NCI-H1092 (cell line): ENCODE data around the gene MRGPRE.

Experiments
- DNase-seq: peaks from one replicate; lab custom pipeline; 2025; lab: John Stamatoyannopoulos, UW

MRGPRE gene

DNA sequence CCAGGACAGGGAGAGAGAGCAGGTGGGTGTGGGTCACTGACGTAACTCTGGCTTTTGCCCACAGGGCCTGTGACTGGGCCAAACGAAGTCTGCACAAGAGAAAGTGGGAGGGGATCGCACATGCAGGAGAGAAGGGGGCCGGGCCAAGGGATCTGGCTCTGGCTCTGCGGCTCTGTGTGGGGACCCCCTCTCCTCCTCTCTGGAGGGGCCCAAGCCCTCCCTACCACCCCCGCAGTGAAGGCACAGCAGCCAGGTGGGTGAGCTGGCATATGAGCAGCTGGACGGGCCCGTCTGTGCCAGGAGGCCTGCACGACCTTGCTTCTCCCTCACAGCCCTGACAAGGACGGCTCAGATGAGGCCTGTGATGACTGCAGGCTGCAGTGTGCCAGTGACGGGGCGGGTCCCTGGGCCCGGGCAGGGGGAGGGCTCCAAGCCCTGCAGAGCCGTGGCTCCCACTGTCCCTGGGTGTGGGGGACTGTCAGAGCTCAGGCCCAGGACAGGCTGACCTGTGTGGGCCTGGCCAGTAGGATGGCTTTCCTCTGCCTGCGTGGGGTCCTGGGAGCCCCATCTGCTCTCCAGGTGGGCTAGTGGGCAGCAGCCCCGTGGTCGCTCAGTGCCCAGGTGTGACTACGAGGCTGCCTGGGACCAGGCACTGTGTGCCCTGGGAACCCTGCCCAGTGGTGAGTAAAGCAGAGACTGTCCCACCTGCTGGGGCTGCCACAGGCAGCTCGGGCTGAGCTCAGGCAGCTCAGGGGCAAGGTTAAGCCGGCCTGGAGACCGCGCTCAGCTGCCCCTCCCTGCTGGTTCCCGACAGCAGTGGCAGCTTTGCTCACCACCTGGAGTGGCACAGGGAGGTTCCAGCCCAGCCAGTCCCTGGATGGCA lies 35.8 kb downstream of the MRGPRE start:
- DNase-seq = no peak

- no peak for DNase-seq
Measured at GRCh38 chr11:3195251-3196160, 36.7 kb downstream of the MRGPRE start.

GRCh38 chr11:3194016-3194816 lies 38.0 kb downstream of the MRGPRE start:
- DNase-seq = no peak

DNA sequence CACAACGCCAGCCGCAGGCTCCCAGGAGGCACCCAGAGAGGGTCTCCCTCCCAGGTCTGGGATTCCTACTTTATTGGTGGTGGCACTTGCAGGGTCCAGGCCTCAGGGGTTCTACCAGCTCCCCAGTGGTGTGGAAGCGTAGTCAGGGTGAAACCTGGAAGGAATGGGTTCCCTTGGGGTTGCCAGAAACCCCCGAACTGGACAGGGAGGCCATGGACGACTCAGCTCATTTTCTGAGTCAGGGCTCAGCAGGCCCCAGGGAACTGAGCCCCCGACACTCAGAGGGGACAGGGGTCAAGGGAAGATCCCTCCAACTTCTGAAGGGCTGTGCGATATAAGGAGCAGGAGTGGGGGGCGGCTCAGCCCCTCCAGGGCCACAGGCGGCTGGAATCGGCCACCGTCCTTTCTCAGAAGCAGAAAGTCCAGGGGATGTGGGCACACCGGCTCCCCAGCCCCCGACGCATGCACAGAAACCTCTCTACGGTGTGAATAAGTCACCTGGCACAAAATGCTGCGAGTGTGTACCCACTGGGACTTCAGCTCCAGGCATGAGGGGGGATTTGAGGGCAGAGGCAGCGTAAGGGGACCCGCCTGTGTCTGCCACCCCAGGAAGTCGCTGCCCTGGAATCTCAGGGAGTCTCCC lies 38.7 kb downstream of the MRGPRE start:
- DNase-seq = no peak

GRCh38 chr11:3192511-3193372 lies 39.5 kb downstream of the MRGPRE start:
- no peak for DNase-seq

DNA sequence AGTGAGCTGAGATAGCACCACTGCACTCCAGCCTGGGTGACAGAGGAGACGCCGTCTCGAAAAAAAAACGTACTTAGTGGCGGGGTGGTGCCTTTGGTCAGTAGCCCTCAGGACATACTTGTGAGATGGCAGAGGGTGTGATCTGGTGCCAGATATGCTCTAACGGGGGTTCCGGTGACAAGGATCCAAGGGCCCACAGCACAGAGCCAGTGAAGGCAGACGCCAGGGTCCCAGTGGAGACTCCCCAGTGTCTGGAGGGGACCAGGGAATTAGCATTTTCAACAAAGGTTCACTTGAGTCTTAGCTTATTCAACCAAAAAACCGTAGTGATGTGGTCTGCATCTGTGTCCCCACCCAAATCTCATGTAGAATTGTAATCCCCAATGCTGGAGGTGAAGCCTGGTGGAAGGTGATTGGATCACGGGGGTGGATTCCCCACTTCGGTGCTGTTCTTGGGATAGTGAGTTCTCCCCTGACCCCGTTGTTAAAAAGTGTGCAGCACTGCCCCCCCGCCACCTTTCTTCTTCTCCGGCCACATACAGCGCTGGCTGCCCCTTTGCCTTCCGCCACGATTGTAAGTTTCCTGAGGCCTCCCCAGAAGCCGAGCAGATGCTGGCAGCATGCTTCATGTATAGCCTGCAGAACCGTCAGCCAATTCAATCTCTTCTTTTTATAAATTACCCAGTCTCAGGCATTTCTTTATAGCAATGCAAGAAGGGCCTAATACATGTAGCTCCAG lies 40.5 kb downstream of the MRGPRE start:
- no peak for DNase-seq

- no peak for DNase-seq
Measured at GRCh38 chr11:3190600-3190999, 41.6 kb downstream of the MRGPRE start.

- DNase-seq = no peak
Measured at GRCh38 chr11:3189886-3190583, 42.2 kb downstream of the MRGPRE start.

DNA sequence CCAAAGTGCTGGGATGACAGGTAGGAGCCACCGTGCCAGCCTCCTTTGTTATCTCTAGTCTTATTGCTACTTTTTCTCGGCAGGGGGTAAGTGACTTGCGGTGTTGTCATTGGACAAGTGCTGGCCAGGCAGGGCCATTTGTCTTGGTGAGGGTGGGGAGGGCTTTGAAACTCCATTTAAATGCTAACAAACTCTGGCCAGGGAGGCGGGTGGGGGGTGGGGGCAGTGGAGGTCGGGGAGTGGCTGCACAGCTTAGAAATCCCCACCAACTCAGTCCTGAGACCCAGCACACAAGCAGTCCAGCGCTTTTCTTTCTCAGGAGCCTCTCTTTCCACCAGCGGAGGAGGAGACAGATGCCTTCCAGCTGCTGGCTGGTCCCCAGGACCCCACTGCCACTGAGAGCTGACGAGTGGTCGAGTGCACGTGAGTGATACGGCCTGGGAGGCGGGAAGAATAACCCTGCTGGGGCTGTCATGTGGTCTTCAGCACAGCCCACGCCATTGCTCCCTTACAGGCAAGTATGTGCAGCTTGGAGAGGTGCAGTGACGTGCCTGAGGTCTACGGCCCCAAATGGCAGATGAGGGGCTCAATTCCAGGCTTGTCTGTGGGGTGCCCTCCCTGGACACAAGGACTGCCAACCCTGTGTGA lies 42.9 kb downstream of the MRGPRE start:
- no peak for DNase-seq

DNA sequence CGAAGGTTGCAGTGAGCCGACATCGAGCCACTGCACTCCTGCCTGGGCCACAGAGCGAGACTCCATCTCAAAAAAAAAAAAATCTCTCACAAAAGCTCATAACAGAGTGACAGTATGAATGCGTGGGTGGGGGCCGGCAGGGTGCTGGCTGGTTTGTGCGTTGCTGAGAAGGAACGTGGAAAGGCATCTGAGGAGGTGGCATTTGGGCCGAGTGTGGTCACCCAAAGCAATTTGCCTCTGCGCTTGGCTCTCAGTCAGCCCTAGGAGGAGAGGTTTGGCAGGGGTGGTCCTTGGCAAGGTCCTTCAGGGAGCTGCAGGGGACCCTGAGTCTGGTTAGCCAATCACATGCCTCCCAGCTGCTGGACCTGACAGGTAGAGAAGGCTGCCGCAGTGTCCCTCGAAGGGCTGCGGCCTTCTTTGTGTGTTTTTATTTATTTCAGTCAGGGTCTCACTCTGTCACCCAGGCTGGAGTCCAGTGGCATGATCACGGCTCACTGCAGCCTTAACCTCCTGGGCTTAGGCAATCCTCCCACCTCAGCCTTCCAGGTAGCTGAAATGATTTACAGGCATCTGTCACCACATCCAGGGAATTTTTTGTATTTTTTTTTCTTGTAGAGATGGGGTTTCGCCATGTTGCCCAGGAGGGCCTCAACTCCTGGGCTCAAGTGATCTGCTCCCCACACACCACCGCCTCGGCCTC lies 43.6 kb downstream of the MRGPRE start:
- no peak for DNase-seq

DNA sequence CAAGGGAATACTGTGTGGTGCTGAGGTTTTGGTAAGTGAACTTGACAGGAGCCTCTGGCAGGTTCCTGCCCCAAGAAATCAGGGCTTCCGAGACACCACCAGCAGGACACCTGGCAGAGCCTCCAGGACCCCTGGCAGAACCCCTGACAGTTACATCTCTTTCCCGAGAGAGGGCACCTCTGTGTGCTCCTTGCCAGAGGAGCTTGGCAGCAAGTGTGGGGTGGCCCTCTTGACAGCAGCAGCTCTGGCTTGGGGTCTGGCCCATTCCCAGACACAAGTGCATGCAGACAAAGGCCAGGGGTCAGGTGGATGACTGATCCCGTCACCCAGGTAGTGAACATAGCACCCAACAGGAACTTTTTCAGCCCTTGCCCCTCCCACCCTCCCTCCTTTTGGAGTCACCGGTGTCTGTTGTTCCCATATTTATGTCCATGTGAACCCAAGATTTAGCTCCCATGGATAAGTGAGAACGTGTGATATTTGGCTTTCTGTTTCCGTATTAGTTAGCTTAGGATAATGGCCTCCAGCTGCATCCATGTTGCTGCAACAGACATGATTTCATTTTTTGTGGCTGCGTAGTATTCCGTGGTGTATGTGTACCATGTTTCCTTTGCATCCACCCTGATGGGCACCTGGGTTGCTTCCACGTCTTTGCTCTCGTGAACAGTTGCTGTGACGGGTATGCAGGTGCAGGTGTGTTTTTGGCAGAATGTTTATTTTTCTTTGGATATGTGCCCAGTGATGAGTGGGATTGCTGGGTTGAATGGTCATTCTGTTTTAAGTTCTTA lies 45.9 kb downstream of the MRGPRE start:
- DNase-seq = no peak

GRCh38 chr11:3184732-3185347 lies 47.4 kb downstream of the MRGPRE start:
- DNase-seq = no peak

- DNase-seq = no peak
Measured at GRCh38 chr11:3183523-3183922, 48.7 kb downstream of the MRGPRE start.

- DNase-seq = no peak
Measured at GRCh38 chr11:3182462-3182852, 49.8 kb downstream of the MRGPRE start.

- no peak for DNase-seq
Measured at GRCh38 chr11:3181725-3182461, 50.3 kb downstream of the MRGPRE start.

GRCh38 chr11:3180869-3181268 lies 51.3 kb downstream of the MRGPRE start:
- no peak for DNase-seq
